Effector CD4-positive, alpha-beta T cell (primary cell): ENCODE measurements around the gene VWCE.

Experiments used
- DNase-seq: peaks from one replicate; pipeline ENCODE4 v3.0.0-alpha.2; 2020
- total RNA-seq: gene quantifications from one replicate; lab custom pipeline; 2026; lab: John Stamatoyannopoulos, UW

The VWCE gene, protein sequence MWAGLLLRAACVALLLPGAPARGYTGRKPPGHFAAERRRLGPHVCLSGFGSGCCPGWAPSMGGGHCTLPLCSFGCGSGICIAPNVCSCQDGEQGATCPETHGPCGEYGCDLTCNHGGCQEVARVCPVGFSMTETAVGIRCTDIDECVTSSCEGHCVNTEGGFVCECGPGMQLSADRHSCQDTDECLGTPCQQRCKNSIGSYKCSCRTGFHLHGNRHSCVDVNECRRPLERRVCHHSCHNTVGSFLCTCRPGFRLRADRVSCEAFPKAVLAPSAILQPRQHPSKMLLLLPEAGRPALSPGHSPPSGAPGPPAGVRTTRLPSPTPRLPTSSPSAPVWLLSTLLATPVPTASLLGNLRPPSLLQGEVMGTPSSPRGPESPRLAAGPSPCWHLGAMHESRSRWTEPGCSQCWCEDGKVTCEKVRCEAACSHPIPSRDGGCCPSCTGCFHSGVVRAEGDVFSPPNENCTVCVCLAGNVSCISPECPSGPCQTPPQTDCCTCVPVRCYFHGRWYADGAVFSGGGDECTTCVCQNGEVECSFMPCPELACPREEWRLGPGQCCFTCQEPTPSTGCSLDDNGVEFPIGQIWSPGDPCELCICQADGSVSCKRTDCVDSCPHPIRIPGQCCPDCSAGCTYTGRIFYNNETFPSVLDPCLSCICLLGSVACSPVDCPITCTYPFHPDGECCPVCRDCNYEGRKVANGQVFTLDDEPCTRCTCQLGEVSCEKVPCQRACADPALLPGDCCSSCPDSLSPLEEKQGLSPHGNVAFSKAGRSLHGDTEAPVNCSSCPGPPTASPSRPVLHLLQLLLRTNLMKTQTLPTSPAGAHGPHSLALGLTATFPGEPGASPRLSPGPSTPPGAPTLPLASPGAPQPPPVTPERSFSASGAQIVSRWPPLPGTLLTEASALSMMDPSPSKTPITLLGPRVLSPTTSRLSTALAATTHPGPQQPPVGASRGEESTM
- 1.1 reads per million for total RNA-seq

DNA sequence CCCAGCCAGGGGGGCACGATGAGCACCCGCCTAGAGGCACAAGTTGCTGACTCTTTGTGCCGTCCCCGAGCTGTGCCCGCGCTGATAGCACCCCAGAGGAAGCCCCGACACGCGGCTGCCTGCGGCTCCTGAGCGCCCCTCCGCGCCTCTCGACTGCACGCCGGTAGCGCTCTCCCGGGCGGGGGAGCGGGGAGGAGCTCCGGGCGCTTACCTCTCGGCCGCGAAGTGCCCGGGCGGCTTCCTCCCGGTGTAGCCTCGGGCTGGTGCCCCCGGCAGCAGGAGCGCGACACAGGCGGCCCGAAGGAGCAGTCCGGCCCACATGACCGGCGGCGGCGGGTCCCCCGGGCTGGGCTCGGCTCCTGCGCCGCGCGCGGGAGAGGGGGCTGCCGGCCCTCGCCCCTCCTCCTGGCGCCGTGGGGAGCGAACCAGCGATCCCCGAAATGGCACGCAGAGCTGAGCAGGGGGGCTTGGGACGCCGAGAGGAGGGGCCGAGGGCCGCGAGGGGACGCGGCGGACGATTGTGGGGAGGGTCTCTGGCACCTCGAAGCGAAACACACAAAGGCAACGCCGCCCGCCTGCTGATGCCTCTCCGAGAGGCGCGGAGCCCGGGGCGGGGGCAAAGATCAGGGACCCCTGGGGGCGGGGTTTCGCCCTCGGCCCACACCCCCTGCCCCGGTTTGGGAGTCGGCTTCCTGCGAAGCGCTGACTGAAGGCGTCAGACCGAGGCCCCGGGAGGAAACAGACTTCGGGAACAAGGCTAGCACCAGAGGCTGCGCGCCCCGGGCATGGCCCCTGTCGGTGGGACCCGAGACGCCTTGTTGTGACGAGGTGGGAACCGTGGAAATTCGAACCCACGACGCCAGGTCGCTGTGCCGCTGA lies at the start of gene VWCE:
VWCE (minus strand) TSS at position 600 of the 879 bp plus-strand sequence; CDS start at position 321, 279 bp downstream.
- peak; percentile 26 for DNase-seq

DNA sequence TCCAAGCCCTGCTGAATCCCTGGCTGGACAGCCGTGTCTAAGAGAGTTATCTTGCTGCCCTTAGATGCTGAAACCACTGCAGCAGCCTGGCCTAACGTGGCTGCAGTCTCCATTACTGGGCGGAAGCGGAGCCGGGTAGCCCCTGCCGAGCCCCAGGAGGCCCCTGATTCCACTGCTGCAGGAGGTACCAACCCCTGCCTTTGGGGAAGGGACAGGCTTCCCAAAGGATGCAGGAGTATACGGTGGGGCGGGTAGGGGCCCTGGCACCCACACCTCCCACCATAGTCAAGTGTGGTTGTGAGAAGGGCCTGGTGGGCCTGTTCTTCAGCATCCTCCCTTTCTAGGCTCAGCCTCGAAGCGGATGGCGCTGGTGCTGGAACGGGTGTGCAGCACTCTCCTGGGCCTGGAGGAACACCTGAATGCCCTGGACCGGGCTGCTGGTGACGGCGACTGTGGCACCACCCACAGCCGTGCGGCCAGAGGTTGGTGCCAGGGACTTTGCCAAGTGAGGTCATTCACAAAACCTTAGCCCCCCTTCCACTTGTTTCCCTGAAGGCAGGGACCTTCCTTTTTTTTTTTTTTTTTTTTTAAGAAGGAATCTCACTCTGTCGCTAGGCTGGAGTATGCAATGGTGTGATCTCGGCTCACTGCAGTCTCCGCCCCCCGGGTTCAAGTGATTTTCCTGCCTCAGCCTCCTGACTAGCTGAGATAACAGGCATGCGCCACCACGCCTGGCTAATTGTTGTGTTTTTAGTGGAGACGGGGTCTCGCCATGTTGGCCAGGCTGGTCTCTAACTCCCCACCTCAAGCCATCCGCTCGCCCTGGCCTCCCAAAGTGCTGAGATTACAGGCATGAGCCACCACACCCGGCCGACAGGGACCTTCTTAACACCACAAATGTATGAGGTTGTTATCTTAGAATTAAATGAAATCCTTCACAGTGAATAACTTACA lies 49.0 kb upstream of the VWCE start:
- no peak for DNase-seq

DNA sequence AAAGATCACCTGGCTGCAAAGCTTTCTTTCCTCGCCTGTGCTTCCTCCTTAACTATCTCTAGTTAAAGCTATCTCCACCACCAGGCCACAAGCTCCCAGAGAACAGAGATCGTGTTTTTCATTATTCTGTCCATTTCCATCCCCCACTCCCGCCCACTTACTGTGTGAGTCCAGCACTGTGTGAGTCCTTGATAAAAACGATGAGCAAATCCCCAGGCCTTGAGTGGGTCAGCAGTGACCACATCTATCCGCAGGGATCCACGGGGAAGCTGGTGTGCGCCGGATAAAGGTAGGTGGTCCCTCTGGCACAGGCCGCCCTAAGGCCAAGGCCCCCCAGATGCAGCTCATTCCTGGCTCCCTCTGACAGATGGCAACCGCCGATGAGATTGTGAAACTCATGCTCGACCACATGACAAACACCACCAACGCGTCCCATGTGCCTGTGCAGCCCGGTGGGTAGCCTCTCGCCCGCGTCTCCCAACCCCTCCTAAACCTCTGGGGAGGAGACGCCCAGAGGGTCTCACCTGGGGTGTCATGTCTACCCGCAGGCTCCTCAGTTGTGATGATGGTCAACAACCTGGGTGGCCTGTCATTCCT lies 47.2 kb upstream of the VWCE start:
- DNase-seq = no peak

DNA sequence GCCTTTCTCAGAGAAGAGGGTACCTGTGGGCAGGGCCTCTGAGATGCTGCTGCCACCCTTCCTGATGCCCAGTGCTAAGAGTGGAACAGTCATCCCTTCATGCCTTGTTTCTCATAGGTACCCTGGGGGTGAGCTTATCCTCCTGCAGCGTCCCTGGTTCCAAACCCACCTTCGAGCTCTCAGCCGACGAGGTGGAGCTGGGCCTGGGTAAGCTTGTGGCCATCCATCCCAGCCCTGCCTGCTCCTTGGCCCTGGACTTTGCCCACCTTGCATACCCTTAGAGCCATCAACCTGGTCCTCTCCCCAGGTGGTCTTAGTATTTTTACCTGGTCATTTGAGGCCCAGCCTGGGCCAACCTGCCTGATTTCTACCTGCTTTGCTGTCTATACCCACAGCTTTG lies 46.6 kb upstream of the VWCE start:
- DNase-seq = no peak

DNA sequence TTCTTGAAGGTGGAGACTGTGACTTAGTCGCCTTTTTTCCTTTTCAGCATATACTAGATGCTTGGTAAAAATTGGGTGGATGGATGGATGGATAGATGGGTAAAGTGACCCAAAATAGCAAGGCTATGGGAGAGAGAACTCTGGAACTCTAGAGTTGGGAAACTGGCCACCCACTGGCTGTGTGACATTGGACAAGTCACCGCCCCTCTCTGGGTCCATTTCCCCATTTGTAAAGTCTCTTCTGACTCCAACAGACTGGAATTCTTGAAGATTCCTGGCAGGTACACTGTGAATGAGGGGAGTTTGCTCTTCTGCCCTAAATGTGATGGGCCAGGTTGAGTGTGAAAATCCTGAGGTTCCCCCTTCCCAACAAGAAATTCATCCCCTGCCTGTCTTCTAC lies 45.9 kb upstream of the VWCE start:
- DNase-seq = no peak

DNA sequence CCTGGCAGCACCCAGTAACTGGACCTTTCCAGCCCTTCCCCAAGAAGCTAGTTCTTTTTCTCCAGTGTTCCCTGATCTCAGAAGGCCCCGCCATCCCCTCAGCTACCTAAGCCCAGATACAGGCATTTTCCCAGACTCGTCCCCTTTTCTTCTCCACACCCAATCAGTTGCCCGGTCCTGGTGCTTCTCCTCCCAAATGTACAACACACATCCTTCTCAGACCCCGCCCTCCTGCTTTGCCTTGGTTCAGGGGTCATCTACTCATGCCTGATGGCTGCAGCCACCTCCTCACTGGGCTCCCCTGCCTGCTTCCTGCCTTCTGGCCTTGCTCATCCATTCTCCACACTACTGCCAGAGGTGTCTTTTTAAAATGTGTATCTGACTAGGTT lies 44.4 kb upstream of the VWCE start:
- DNase-seq = no peak

DNA sequence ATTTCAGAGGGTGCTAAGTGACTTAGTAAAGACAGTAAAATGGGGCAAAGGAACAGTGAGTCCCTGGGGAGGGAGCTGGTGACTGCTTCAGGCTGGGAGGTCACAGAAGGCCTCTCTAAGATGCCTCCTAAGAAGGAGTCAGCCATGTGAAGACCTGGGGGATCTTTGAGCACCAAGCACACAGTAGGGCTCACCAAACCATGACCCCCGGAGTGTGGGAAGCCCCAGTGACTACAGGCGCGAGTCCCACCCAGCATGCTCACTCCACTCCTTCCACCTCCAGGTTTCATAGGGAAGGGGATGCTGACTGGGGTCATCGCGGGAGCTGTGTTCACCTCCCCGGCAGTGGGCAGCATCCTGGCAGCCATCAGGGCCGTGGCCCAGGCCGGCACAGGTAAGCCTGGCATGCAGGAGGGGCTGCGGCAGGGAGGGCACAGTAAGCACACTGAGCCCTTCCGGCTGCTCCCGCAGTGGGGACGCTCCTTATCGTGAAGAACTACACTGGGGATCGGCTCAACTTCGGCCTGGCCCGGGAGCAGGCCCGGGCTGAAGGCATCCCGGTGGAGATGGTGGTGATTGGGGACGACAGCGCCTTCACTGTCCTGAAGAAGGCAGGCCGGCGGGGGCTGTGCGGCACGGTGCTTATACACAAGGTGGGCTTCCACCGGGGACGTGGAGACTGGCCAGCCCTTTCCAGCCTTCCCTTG lies 43.8 kb upstream of the VWCE start:
- DNase-seq = no peak

DNA sequence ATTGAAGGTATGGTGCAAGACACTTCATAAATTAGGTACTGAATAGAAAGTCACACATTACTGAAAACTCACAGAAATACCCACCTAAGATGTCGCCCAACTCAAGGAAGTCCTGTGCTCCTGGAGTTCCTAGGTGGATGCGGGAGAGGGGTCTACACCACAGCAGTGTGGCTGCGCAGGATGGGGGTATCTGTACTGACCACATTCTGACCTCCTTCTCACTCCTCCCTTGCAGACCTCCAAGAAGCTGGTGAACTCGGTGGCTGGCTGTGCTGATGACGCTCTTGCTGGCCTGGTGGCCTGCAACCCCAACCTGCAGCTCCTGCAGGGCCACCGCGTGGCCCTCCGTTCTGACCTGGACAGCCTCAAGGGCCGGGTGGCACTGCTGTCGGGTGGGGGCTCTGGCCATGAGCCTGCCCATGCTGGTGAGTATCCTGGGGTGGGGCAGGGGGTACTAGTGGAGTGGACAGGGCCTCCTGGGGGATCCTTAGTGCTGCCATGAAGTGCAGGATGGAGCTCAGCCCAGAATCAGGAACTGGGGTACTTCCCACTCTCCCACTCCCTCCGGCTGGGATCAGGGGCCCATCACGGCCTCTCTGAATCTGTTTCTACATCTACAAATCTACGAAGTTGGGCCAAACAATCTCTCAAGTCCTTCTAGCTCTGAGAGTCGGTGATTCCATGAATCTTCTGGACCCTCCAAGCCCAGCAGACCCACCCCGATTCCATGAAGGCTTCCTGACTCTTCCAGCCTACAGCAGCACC lies 42.8 kb upstream of the VWCE start:
- DNase-seq = no peak

DNA sequence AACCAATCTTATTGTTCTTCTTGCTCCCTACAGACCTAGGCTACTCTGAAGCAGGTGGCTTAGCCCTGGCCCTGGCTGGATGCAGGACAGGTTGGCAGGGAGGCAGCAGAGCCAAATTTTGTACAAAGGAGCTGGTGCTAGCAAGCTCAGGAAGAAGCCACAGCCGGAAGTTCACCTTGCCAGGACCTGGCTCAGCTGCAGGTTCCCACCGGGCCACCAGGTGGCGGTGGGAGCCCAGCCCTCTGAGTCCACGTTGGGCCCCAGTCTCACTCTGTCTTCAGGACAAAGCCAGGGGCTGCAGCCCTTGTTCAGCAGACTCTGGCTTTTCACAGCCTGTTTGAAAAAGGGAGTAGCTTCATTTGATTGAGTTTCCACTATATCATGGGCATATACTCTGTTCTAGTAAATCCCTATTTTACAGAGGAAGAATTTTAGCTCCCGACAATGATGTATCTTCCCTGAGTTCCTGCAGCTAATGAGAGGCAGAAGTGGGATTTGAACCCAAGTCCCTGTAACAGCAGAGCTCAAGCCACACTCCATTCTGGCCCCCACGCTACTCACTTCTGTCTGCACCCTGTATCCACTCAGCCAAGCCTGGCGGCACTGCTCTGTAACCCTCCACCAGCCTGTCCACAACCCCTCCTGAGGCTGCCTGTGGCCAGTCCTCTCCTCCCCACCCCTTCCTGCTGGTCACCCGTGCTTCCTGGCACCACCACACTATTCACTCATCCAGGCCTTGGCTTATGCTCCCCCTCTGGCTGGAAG lies 41.2 kb upstream of the VWCE start:
- DNase-seq = peak; percentile 76

DNA sequence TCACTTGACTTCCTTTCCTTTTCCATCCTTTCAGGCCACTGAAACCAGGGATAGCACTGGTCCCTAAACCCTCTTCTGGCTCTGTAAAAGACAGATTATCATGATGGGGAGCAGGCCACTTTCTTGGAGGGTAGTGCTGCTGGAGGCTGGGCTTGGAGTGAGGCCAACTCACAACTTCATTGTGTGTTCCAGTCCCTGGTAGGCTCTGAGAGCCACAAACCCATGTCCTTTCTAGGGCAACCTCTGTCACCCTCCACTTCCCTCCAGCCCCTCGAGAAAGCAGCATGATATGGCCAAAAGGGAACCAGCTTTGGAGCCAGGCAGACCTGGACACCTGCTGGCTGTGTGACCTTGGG lies 40.2 kb upstream of the VWCE start:
- no peak for DNase-seq

DNA sequence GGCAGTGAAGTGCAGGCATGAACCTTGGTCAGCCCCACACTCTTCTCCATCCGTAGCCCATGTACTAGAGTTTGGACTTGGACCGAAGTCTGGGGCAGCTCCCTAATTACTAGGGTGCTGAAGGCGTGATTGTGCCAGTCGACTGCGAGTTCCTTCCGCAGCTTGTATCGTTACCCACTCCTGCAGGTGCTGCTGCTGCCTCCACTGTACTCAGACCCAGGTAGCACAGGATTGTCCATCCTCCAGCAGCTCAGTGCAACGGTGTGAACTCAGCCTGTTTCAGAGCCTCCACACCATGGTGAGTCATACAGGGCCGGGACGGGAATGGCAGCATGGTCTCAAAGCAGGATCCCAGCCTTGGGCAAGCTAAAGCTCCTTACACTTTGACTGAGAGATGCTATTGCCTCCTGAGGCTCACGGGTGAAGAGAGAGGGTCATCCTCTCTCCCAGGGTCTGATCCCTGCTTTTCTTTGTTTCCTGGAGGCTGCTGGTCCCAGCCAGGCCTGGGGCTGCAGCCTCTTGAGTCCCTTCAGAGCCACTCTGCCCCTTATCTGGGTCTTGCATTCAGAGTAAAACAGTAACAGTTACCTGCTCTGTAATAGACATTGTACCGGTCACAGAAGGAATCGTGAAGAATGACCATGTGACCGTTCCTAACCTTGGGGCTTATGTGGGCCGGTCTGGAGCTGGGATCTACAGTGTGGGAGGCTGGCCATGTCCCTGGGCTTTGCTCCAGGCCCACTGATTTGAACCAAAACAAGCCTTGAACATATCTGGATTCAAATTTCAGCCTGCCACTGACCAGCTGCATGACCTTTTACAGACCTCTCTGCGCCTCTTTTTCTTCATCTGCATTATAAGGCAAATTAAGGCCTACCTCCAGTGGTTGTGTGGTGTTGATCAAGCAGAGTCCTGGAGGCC lies 39.6 kb upstream of the VWCE start:
- no peak for DNase-seq

DNA sequence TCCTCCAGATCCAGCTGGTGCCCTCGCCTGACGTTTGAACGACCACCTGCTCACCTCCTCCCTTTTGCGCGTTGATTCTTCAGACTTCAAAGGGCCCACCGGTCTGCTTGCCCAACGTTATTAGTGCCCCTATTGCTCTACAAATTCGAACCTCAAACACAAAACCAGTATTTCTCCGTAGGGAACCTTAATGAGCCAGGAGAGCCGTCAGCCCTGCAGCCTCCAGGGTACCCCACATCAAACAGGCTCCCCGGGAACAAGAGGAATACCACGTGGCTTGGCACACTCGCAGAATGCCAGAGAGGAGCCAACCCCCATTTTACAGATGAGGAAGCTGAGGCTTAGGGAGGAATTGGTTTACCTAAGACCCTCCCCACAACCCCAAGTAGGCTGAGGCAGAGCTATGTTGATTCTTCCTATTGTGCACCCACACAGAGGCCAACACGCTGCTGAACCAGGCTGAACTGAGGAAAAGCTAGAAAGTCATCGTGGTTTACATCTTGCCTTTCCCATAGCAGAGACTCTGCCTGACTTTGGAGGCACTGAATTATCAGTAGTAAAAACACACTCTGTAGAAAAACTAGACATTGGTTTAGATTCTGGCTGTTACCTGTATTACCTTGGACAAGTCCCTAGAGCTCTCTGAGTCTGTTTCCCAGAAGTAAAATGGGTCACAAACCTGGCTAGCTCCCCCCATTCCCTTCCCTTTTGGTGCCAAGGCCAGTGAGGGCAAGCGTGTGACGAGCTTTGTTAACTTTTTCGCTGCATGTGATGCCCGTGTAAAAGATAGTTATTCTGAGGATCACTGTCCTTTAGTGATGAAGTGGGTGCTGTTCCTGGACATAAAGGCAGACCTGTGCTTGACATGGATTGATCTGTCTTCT lies 38.7 kb upstream of the VWCE start:
- DNase-seq = no peak

DNA sequence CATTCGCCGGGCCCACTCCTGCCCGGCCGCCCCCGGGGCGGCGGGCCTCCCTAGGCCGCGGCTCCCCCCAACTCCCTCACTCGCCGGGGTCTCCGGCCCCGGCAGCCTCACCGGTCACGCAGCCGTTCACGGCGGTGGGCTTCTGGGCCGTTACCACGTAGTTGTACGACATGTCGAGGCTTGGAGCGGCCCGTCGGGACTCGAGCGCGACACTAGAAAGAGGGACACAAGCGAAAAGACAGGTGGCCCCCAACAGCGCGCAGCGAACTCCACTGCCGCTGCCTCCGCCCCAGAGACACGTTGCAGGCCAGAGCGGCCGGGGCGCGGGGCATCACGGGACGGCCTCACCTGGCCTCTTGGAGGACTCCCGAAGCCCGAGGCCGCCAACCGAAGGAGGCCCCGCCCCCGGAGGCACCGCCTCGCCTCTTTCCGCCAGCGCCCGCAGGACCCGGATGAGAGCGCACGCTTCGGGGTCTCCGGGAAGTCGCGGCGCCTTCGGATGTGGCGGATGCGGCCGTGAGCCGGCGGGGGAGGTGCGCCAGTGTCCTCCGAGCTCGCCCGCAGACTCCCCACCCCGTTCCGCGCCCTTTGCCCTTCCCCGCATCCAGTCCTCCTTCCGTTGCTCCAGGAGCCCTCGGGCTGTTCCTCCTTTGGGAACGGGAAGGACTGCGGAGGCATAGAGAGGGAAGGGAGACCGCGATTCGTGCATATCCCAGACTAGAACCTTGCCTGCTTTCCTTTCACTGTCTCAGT lies 37.9 kb upstream of the VWCE start, which contains the start of the genes DDB1 and TKFC:
DDB1 (minus strand) TSS at position 309 of the 753 bp plus-strand sequence; CDS start at position 172, 137 bp downstream.
TKFC (plus strand) TSS at position 432 of the 753 bp plus-strand sequence. CDS start 1,501 bp downstream, outside the sequence.
- DNase-seq = peak; percentile 97

DNA sequence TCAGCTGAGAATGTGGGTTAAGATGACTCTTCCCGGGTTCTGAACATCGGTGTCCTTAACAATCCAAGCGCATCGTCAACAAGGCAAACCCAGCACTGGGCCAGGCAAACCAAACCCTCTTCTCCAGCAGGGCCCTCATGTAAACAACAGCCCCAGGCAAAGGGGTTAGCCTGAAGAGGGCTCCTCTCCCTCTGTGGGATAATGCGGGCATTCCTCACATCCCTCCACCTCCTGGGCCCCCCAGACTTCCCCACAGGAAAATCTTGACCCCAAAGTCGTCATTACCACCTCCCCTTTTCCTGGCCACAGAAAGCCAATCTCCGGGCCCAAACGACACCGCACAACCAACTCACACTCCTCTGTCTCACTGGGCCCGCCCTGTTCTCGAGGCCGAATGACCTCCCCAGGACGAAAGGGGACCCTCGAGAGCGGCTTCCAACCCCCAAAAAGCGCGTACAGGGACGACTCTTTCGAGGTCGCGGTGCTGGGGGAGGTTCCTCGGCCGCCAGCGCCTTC lies 37.2 kb upstream of the VWCE start:
- DNase-seq = no peak

DNA sequence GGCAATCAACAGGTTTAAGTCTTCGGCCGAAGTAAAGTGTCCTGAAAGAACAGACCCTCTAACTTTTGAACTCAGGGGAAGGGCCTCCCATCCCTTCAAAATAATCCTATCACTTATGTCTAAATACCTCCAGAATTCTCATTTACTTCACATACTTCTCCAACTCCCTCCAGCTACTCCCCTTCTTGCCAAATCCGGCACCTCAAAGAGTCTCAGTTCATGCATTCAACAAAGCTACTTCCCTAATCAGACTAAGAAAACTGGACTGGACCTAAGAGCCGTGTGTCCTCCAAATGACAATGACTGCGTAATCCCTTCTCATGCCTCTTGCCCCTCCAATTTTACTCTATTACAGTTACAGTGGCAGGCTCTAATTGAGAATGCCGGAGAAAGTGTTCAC lies 36.5 kb upstream of the VWCE start:
- DNase-seq = no peak
